ENCODE measurements around the gene CAV3.

- TF ChIP-seq, protein P1, sequence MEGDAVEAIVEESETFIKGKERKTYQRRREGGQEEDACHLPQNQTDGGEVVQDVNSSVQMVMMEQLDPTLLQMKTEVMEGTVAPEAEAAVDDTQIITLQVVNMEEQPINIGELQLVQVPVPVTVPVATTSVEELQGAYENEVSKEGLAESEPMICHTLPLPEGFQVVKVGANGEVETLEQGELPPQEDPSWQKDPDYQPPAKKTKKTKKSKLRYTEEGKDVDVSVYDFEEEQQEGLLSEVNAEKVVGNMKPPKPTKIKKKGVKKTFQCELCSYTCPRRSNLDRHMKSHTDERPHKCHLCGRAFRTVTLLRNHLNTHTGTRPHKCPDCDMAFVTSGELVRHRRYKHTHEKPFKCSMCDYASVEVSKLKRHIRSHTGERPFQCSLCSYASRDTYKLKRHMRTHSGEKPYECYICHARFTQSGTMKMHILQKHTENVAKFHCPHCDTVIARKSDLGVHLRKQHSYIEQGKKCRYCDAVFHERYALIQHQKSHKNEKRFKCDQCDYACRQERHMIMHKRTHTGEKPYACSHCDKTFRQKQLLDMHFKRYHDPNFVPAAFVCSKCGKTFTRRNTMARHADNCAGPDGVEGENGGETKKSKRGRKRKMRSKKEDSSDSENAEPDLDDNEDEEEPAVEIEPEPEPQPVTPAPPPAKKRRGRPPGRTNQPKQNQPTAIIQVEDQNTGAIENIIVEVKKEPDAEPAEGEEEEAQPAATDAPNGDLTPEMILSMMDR (IDR thresholded peaks at IDR 0.05), result no peak
- no peak for TF ChIP-seq POLR2AphosphoS5 (IDR thresholded peaks at IDR 0.05)
These were observed 59.6 kb downstream of the CAV3 start for GRCh38 chr3:8793242-8793641.

Data from transverse colon (tissue), 4 donors.